Activated CD4-positive, alpha-beta T cell treated with anti-CD3 and anti-CD28 coated beads, Interleukin-10, Interleukin-2, amounts not matched to agents 100 ng/mL and 50 ng/mL, durations not matched to agents 16 hours and 8 hours (primary cell): Measurements from ENCODE around the gene CD200.

Source experiments
- DNase-seq: peaks from one replicate; pipeline ENCODE4 v3.0.0-alpha.2; 2020

The CD200 gene

DNA sequence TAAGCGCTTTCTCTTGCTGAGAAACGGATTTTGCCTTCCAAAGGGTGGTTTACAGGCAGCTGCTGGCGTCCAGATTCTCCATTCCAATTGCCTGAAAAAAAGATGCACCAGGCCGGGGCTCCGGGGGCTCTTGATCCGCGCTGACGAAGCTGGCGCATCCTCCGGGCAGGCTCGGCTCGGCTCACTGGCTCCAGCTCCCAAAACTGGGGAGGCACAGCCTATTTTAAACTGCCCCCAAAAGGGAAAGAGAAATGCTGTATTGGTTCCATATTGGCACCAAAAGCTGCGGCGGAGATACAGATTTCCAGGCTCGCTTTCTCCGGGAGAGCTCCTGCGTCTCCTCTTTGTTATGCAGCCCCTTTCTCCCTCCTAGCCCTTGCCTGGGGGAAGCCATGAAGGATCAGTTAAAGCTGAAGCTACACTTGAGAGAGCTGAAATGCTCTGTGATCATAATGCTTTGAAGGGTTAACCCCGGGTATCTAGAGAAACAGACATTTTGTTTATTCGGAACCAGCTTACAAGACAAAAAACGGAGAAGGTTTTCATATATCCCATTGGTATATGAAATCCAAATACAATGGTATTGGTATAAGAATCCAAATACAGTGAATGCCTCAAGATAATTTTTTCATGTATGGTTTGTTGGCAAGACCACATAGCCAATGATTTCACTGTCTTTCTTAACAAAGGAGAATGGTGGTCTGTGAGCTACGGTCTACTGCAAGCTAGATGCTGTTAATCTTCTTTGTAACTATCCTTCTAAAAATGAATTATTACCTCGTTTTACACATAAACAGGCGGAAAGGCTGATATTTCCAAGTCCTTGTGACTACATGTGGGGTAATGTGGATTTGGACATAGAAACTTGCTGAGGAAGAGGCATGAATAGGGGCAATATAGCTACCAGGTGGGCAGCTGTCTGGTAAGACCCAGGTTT, 693 bp downstream of the CD200 start:
- peak; percentile 37 for DNase-seq

DNA sequence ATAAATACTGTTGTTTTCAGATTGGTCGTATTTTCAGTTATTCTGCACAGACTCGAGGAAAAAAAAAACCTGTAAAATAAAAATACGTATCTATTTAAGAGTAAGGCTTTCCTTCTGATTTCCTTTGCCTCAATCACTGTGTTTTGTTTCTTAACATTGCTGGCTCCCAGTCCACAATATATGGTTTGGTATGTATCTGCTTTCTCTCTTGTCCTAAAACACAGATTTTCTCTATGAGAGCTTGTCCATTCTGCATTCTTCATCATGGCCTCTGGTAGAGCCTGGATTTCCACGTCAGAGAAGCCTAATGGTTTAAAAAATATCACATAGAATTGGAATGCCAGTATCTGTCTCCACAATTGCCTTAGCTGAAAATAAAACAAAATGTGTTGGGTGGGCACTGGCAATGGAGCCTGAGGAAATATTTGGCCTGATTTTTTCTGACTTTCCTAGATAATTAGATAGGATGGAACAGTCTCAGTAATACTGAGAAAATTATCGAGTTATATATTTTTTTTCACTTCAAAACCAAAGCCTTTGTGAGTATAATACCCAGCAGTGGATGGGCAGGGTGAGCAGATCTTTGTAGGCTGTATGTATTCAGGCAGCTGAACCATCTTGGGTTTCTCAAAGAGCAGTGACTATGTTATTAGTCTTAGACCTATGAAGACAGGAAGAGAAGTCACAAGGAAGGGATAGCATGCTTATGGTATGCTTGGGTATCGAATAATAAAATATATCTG, 1.9 kb downstream of the CD200 start:
- no peak for DNase-seq

DNA sequence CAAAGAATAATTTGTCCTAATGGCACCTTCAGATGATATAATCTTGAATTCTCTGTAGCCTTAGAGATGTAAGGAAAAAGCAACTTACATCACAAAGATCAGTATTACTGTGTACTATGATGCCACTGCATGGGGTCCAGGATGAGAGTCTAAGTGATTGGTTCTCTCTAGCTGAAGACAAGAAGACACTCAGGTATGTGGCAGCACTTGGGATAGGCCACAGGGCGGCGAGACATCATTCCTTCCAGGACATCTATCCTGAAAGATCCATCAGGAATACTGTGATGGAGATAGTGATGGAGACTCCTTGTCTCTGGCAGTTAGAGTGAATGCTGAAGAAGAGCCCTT, 2.5 kb downstream of the CD200 start:
- no peak for DNase-seq

DNA sequence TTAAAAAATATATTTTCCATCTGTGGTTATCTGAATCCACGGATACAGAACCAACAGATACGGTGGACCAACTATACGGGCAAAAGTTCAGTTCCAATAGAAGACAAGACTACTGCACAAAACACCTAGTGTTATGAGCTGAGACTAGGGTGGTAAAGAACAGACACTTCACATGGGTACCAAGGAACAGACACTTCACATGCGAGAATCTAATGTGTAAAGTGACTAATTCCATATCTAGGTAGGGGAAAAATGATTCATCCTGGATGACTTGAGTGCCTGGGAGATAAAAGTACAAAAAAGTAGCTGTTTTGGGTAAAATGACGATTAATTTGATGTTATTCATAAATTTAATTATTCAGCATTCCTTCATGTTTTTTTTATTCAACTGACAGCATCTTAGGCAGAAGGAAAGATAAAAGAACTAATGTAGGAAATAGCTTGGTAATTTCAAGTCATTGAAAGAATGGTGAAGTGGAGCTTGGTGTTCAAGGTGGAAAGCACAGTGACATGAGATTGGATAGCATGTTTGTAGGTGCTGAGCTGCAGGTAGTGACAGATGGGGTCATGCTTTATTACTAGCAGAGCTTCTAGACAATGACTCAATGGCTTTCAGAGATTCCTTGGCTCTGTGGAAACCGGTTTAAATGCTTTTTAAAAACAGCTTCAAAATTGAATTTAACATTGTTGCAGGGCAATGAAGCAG, 5.2 kb downstream of the CD200 start:
- peak; percentile 53 for DNase-seq

DNA sequence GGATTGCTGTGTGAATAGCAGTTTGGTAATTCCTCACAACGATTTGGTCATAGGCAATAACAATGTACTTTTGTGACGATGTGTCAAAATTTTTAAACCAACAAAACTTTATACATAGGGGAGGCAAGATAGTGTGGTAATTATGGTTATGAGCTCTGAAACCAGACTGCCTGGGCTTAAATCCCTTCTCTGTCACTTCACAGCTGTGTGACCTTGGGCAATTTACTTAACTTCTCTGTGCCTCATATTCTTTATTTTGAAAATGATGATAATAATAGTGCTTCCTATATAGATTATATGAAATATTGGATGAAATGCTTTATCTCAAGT, 5.7 kb downstream of the CD200 start:
- DNase-seq: no peak

DNA sequence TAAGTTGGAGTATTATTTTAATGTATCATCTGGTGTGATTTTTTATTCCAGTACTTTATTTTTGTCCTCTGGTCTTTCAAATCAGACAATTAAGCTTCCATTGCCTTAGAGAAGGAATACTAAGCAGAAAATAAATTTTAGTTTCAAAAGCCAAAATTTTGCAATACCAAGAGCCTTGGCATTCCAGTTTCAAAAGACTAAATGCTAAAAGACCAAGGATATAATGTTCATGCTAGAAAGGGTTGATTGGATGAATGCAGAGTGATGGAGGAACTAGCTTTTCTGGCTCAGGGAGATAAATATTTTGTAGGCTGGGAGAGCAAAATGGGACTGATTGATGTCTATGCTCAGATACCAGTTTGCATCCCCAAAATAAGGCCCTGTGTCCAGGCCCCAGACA, 6.2 kb downstream of the CD200 start:
- DNase-seq: no peak

DNA sequence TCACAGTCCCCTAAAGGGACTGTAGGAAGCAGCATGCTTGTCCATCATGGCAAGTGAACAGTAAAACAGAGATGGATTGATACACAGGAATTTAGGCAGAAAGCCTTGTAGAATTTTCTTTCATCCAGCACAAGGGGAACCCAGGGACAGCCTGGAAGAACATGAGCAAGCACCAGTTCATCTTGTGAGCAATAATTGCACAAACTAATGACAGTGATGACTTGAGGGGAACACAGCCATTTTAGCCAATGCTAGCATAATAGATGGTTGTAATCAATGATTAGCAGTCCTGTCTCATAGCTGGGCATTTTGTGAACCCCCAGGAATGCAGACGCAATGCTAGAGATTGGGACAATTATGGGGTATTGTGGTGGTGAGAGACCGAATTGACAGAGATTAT, 6.7 kb downstream of the CD200 start:
- no peak for DNase-seq

DNA sequence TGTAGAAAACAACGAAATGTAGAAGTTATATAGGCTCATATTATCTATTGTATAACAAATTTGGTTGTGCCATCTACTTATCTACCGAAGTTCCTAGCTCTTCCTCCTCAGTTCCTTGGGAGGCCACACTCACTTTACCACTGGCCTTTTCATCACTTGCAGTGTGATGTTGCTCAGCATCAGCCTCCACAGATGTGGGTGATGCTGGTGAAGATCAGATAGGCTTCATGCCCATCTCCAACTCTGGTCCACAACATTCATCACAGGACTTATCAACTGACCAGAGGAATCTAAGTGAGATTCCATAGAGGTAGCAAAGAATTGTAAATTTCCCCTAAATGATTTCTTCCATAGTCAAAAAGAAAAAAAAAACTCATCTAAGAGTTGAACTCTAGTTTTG, 8.4 kb downstream of the CD200 start:
- DNase-seq: no peak

DNA sequence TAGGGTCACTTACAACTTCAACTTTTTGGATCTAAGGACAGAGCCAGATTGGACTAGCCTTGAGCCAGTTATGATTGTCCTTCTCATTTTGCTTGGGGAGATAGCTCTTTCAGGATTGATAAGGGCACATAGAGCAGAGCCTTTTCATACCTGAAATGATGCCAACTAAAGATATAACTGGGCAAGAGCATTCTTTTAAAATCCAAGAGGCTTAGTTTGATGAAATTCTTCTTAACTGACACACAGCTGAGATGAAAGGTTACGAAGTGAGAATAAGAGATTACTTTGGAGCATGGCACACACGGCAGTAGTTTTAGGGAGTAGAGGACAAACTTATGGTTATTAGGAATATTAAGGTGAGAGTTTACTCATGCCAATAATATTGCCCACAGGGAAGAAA, 12.7 kb downstream of the CD200 start:
- no peak for DNase-seq

DNA sequence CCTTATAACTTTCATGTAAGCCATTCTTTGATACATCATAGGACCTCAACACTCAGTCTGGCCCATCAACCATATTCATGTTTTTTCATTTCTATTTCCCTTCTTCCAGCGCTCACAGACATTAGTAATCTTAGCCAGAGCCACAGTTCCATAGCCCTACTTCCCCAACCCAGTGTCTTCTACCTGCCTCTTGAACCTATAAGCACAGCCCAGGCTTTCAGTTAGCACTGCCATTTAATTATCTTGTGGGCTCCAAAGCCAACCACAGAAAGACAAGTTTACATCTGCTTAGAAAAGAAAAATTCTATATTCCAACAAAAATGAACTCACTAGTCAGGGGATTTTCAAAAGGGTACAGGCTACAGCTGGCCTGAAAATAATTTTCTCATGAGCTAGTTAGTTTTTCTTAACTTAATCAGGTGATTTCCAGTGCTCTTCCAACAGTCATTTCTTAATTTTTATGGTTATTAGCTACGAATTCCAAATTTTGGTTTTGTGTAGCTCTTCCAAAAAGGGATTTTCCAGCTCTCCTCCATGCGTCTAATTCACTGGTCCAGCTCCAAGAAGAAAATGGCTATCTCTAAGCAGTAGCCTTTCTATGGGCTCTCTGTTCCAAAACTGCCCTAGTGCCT, 13.7 kb downstream of the CD200 start:
- DNase-seq: no peak

DNA sequence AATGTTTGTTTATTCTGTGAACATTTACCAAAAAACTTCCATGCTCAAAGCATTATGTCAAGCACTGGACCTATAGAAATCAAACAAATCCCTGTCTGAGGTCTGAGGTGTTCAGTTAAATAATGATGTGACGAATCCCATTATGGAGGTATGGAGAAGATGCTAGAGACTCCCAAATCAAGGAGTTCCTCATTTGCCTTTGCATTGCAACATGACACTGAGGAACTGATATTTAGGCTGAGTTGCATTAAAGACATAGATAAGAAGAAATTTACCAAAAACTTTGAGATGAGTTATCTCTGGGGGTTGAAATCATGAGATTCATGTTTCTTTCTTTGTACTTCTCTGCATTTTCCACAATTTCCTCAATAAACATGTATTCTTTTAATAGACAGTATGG, 16.0 kb downstream of the CD200 start:
- DNase-seq: no peak

DNA sequence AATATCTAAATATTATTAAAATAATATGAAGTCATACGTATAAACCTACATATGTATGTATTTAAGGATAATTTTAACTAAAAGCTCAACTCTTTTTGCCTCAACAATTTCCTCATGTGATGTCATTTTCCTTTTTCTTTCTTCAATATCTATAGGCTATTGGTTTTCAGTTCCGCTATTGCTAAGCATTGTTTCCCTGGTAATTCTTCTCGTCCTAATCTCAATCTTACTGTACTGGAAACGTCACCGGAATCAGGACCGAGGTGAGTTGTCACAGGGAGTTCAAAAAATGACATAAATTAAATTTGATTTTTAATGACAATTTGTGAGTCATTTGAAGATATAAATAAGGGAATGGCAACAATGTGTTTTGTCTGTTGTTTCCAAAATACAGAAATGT, 16.6 kb downstream of the CD200 start:
- DNase-seq: peak; percentile 37

DNA sequence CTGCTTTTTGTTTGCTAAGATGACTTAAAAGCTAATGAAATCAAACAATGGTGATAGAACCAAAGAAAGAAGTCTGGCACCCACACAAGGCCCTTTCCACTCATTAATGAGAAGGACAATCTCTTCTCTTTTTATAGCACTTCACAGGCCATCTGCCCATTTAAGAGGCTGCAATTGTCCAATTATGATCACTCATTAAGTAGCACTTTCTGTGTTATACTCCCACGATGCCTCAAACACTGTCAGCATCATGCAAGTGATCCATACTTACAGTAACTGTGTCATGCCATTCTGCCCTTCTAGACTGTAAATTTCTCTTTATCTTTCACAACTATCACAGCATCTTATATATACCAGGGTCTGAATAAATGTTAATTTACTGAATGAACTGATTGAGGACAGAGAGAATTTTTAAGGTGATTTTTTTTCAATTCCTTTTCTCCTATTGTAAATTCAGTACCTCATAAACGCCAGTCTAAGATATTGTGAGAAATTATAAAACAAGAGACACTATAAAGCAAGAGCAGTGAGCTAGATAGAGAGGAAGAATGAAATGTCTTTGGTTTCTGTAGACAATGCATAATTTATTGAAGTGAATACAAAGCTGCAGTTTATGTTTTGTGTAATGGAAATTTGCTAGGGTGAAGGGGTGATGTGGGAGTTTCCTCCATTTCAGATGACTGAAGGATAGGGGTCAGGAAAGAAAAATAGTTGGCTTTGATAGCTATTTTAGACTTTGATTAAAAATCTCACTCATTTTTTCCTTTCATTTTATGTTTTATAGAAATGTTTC, 17.3 kb downstream of the CD200 start:
- no peak for DNase-seq

DNA sequence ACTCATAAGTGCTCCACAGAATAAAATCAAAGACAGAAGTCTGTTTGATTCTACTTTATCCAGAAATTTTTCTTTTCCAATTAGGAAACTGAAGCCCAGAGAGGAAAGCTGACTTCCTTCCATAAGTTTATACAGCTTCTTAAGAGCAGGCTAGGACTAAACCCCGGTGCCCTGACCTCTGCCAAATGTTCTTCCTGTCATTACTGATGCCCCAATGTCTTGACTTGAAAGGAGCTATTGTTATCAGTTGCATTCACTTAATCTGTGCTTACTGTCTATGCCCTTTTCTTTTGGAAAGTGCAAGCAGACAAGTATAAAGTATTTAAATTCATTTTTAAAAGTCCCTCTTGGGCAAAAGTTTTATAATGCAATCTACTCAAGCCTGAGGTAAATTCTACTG, 18.1 kb downstream of the CD200 start:
- DNase-seq: no peak

DNA sequence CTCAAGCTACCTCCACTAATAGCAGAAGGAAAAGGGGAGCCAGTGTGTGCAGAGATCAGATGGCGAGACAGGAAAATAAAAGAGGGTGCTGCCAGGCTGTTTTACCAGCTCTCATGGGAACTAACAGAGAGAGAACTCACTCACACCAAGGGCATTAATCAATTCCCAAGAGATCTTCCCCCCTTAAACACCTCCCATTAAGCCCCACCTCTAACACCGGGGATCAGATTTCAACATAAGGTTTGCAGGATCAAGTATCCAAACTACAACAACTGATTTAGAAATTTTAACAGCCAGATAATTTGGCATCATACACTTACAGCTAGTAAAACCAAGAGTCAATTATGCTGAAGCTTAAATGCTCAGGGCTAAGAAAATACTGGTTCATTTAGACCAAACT, 18.9 kb downstream of the CD200 start:
- DNase-seq: no peak

DNA sequence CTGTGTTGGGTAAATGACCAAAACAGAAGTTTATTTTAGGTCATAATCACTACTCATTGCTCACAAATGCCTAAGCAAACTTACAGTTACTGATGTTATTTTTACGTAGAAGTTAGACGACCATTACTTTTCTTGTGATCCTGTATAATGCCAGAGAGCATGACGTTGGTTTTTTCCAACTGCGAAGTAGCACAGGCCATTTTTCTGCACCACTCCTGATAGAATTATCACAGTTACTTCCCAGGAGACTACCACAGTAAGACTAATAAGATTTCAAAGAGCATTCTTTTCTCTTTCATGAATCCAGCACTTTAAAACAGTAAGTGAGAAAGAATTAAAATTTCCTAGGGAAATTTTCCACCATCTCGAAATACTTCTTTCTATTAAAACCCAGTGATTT, 19.8 kb downstream of the CD200 start:
- no peak for DNase-seq

DNA sequence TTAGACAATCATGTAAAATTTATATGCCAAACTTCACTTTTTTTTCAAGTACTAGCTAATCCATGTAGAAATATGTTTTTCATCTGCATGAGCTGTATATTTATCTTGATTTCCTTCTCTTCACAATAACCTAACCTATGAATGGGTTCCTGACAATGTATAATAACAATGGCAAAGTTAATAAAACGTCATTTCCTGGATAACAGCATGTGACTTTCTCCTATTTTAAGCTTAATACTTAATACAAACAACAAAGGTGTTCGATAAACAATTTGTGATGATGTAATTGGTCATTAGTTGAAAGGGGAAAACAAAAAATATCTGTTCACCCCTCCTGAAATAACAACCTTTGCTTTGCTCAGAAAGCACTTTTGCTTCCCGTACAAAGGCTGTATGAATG, 20.4 kb downstream of the CD200 start:
- no peak for DNase-seq

DNA sequence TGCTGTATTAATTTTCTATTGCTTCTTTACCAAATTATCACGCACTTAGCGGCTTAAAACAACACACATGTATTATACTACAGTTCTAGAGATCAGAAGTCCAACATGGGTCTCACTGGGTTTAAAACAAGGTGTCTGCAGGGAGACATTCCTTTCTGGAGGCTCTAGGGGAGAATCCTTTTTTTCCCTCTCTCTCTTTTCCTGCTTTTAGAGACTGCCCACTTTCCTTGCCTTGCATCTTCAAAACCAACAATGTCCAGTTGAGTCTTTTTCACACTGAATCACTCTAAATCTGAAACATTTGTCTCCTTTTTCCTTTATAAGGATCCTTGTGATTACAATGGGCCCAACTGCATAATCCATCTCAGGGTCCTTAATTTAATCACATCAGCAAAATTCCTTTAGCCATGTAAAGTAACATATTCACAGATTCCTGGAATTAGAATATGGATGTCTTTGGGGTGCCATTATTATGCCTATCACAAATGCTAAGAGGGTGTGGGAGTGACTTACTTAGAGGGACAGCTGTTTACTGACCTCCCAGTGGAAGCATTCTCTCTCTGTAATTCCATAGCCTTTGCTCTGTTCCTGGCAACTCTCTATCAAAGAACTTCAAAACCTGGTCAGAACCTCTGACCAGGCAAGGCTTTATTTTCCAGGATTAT, 21.8 kb downstream of the CD200 start:
- DNase-seq: no peak

DNA sequence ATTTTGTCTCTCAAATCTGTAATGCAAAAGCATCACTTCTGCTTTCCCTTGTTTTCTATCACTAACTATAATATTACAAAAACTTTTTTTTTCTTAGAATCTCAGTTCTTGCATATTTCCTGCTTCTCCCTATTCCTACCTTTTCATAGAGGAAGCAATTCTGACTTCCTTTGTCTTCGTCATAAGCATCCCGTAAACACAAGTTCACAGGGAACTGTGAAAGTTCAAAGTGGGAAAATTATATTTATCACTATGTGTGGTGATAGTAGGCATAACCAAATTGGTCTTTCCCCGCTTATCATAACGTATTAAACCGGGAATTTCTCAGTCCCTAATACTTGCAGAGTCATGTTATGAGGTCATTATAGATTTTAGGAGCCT, 22.3 kb downstream of the CD200 start:
- DNase-seq: no peak

DNA sequence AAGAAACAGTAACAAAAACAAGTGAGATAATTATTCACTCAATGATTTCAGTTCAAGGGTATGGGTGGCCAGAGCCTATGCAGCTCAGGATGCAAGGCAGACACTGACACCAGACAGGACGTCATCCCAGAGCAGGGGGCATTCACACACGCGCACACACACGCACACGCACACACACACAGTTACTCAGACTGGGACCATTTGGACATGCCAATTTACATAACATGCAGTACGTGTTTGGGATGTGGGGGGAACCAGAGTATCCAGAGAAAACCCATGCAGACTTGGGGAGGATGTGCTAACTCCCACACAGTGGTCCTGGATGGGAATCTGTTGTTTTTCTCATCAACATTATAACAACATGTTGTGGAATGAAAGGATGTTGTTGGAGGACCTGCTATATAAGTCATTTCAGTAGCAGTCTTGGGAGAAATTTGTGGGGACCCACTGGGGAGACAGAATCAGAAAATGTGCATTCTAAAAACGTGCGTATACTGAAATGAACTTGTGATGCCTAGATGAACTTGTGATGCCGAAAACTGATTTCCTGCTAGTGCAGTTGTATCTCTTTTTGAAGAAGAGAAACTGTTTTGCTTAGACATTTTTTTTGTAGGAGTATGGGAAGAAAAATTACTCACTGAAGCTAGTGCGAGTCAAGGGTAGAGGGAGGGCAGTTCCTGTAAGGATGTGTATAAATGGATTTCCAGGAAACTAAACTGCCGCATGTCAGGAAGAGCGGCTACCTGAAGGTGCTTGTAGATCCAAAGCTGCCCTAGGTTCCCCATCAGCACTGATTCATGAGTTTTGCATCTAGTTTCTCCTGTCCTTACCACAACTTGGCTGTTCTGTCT, 25.2 kb downstream of the CD200 start:
- DNase-seq: no peak

DNA sequence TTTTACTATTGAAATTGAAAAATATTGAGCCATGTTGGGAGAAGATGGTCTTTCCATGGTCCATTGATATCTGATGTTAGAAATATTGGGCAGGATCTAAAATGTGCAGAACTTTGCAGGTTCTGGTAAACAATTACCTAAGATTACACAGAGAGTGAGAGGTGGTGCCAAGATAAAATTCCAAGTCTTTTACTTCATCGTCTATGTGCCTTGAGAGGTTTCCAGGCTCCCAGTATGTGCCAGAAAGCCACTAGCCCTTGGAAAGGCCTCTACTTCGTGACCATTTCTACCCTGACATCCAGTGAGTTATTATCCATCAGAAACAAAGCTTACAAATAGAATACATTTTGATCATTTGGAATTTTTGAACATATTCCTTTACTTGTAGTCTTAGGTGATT, 27.6 kb downstream of the CD200 start:
- no peak for DNase-seq
